ENCODE measurements around the gene KIFAP3.
"Not testable (repeated sequence)": the region's sequence is repeated elsewhere in the genome, so short reads cannot be mapped to it uniquely, and the experiment has no call there.

DNA sequence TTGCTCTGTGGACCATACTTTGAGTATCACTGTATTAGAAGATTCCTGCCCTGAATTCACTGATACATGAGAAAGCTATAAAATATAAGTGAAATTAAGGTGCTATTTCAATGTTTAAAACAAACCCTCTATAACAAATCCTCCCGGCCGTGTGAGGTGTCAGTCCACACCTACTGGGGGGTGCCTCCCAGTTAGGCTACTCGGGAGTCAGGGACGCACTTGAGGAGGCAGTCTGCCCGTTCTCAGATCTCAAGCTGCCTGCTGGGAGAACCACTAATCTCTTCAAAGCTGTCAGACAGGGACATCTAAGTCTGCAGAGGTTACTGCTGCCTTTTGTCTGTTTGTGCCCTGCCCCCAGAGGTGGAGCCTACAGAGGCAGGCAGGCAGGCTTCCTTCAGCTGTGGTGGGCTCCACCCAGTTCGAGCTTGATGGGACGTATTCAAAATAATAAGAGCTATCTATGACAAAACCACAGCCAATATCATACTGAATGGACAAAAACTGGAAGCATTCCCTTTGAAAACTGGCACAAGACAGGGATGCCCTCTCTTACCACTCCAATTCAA is 71.1 kb downstream of the KIFAP3 start:
- TF ChIP-seq CTCF, POLR2A (IDR thresholded peaks at IDR 0.05): not testable (repeated sequence)
